ENCODE data around the gene INHBC.
"Not testable (repeated sequence)": the region's sequence is repeated elsewhere in the genome, so short reads cannot be mapped to it uniquely, and the experiment has no call there.

INHBC gene

DNA sequence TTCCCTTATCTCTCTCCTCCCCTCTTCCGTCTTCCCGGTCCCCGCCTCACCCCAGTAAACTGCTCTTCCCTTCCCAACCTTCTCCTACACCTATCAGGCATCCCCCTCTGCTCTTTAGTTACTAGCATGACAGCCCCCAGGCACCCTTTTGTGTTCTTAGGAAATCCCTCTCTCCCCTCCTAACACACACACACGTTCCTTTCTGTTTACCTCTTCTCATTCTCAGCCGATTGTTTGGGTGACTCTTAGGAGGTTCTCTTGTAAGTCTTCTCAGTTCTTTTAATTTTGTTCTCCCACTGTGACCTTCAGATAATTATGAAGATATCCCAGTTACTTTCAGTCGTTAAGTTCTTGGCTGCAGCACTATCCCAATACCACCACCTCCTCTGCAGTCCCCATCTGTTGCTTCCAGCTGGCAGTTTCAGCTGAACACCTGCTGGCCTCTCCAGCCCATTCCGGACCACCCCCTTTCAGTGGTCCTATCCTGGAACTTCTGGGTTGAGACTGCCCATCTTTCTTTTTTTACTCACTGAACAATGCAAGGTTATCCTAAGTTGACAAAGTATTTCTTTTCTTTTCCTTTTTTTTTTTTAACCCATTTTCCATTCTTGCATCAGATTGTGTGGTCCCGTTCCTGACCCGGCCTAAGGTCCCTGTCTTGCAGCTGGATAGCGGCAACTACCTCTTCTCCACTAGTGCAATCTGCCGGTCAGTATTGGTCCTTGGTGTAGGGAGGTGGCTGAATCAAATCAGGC, 54.0 kb downstream of the INHBC start:
- DNase-seq: no peak

DNA sequence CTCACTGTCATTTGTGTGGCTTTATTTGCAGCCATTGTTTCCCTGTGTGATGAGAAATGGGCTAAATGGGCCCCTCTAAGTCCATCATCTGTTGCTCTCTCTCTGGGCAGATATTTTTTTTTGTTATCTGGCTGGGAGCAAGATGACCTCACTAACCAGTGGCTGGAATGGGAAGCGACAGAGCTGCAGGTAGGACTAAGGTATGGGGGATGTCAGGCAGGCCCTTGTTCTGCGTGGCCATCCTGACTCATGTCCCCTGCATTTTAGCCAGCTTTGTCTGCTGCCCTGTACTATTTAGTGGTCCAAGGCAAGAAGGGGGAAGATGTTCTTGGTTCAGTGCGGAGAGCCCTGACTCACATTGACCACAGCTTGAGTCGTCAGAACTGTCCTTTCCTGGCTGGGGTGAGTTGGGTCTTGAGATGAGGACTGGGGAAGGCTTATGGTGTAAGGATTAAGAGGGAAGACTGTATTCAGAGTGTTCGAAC, 54.6 kb downstream of the INHBC start:
- no peak for DNase-seq

DNA sequence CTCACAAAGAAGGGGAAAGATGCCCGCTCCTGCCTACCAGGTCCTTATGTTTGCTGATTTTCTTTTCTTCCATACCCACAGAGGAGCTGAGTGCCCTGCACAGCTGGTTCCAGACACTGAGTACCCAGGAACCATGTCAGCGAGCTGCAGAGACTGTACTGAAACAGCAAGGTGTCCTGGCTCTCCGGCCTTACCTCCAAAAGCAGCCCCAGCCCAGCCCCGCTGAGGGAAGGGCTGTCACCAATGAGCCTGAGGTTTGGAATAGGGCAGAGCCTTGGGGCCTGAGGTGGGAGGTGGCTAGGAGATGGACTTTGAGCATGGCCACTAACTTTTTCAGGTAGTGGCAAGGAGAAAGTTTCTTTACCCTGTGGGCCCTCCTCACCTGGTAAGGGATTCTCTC, 55.5 kb downstream of the INHBC start:
- DNase-seq: no peak

DNA sequence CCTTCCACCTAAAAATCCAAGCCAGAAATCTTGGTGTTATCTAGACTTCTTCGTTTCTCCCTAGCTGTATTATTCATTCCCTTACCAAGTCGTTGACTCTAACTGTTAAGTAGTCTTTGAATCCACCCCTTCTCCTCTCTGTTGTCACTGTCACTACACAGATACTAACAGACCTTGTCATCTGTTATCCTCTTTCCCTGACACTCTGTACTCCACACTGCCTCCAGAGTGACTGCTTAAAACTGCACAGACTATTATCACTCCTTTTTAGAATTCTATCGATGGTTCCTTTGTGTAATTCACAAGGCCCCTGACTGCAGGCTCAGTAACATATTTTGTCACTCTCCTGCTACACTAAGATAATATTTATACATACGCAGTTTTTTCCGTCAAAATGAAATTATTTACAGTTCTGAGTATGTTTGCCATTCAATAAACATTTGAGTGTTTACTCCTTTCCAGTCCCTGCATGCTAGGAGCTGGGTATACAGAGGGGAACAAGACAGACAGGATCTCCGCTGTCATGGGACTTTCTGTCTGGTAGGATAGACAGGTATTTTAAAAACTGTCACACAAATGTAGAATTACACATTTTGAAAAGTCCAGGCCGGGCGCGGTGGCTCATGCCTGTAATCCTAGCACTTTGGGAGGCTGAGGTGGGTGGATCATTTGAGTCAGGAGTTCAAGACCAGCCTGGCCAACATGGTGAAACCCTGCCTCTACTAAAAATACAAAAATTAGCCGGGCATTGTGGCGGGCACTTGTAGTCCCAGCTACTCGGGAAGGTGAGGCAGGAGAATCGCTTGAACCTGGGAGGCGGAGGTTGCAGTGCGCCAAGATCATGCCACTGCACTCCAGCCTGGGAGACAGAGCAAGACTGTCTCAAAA, 57.1 kb downstream of the INHBC start:
- no peak for DNase-seq

DNA sequence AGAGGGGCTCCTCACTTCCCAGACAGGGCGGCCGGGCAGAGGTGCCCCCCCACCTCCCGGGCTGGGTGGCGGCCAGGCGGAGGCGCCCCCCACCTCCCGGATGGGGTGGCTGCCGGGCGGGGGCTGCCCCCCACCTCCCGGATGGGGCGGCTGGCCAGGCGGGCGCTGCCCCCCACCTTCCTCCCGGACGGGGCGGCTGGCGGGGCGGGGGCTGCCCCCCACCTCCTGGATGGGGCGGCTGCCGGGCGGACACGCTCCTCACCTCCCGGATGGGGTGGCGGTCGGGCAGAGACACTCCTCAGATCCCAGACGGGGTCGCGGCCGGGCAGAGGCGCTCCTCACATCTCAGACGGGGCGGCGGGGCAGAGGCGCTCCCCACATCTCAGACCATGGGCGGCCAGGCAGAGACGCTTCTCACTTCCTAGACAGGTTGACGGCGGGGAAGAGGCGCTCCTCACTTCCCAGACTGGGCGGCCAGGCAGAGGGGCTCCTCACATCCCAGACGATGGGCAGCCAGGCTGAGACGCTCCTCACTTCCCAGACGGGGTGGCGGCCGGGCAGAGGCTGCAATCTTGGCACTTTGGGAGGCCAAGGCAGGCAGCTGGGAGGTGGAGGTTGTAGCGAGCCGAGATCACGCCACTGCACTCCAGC, 60.6 kb downstream of the INHBC start:
- DNase-seq: not testable (repeated sequence)

DNA sequence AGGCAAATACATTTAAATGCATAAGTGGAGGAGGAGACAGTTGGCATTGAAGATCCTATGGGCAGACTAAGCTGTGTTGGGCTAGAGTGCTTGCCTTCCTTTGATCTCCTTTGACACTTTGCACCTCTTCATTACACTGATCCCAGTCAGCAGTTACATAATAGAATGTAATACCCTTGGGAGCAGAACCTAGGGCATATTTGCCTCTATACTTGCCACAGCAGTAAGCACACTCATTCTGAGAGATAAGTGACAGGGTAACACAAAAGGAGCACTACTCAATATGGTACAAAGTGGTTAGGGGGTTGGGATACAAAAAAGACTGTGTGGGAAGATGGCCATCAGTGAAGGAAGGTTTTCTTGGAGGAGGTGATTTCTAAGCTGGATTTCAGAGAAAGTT, 62.2 kb downstream of the INHBC start:
- no peak for DNase-seq

DNA sequence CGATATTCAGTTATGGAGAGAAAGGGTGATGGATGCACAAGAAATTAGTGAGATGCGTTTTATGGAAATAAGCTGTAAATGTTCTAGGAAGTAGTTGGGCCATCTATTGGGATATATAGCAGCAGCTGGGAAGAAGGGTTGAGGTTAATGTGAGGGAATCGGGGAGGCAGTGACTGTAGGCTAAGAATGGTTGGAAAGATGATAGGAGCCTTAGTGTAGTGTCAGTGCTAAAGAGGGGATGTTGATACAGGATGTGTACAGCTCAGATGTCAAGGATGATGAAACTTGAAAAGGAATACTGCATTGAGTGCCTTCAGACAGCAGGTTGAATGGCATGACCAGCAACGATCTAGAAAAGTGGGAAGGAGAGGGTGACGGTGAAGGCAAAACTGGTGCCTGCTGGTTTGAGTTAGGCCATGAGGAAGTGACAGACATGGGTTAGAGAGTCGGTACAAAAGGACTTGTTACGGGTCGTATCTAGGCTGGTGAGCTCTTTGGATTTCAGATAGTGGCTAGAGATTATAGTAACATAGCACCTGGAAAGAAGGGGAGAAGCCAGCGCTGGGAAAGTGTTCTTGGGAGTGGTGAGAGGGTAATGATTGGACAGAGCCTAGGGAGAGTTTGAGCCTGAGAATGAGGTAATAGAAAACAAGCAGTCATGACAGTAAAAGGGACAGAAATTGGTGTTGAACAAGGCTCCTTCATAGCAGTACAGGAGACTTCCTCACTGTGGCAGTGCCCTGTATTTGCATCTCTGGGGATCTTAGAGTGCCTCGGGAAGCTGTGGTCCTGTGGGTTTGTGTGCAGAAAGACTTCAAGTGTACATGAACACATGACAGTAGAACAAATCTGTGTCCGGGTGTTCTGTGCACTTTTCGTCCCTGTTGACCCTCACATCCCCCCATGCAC, 62.9 kb downstream of the INHBC start:
- no peak for DNase-seq

DNA sequence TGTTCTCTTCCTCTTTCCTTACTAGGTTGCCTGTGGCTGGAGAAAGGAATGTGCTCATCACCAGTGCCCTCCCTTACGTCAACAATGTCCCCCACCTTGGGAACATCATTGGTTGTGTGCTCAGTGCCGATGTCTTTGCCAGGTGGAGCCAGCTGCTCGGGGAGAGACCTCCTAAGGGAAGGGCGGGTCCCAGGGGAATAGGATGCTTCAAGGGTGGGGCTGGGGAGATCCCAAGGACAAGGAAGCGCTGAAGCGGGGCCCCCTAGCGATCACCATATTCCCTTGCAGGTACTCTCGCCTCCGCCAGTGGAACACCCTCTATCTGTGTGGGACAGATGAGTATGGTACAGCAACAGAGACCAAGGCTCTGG, 63.5 kb downstream of the INHBC start:
- DNase-seq: peak; percentile 25

DNA sequence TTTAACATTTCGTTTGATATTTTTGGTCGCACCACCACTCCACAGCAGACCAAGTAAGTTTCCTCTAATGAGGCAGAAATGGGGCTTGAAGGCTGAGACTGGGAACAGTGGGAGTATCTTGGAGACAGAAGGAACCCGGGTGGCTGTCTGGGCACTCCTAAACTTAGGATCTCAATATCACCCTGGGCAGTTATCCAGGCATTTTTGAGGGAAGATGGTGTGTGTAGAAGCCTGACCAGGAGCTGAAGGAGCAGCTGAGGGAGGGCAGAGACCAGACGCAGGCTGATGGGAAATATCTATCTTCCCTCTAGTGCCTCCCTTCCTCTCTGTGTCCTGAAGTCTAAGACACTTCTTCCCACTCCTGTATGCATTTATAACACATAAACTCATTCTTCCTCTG, 64.0 kb downstream of the INHBC start:
- DNase-seq: no peak

DNA sequence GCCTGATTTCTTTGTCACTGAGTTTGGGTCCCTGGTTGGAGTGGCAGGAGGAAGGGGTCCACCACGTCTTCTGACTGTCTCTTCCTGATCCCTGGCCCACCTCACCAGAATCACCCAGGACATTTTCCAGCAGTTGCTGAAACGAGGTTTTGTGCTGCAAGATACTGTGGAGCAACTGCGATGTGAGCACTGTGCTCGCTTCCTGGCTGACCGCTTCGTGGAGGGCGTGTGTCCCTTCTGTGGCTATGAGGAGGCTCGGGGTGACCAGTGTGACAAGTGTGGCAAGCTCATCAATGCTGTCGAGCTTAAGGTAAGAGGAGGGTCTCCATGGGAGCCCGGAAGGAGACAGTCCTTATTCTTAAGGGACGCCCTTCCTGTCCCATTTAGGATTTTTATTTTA, 65.6 kb downstream of the INHBC start:
- no peak for DNase-seq

All from right hindlimb (tissue), 1 donor.